ENCODE measurements around the gene TMEM182.
A peak's percentile ranks its signal among the peaks of the same experiment; 100 is the strongest.

Gene TMEM182

GRCh38 chr2:102761763-102762162 lies at the start of gene TMEM182:
Gene TMEM182 (plus strand): TSS chr2:102762031. CDS start chr2:102762218, 187 bp downstream.
- DNase-seq (ENCODE audit: low read depth), result no peak

- DNase-seq (ENCODE audit: low read depth), result peak; percentile 46
These were observed 44.4 kb upstream of the TMEM182 start for GRCh38 chr2:102717308-102718018.

GRCh38 chr2:102718387-102719316 lies 43.2 kb upstream of the TMEM182 start:
- DNase-seq (ENCODE audit: low read depth), result no peak

- DNase-seq (ENCODE audit: low read depth), result no peak
These were observed 37.8 kb upstream of the TMEM182 start for GRCh38 chr2:102724016-102724490.

GRCh38 chr2:102724553-102724952 lies 37.3 kb upstream of the TMEM182 start:
- no peak for DNase-seq (ENCODE audit: low read depth)

- no peak for DNase-seq (ENCODE audit: low read depth)
These were observed 35.4 kb upstream of the TMEM182 start for GRCh38 chr2:102726128-102727087.

- peak; percentile 46 for DNase-seq (ENCODE audit: low read depth)
These were observed 26.3 kb upstream of the TMEM182 start for GRCh38 chr2:102735416-102736109.

GRCh38 chr2:102736110-102736409 lies 25.8 kb upstream of the TMEM182 start:
- peak; percentile 21 for DNase-seq (ENCODE audit: low read depth)

- DNase-seq (ENCODE audit: low read depth), result peak; percentile 68
These were observed 25.1 kb upstream of the TMEM182 start for GRCh38 chr2:102736410-102737409.

GRCh38 chr2:102737431-102737830 lies 24.4 kb upstream of the TMEM182 start:
- no peak for DNase-seq (ENCODE audit: low read depth)

- no peak for DNase-seq (ENCODE audit: low read depth)
These were observed 18.6 kb upstream of the TMEM182 start for GRCh38 chr2:102743259-102743658.

- no peak for DNase-seq (ENCODE audit: low read depth)
These were observed 13.7 kb upstream of the TMEM182 start for GRCh38 chr2:102748107-102748506.

GRCh38 chr2:102749938-102750337 lies 11.9 kb upstream of the TMEM182 start:
- DNase-seq (ENCODE audit: low read depth), result no peak

GRCh38 chr2:102753563-102754159 lies 8.2 kb upstream of the TMEM182 start:
- DNase-seq (ENCODE audit: low read depth), result peak; percentile 54

- no peak for DNase-seq (ENCODE audit: low read depth)
These were observed 7.2 kb upstream of the TMEM182 start for GRCh38 chr2:102754456-102755145.

GRCh38 chr2:102755284-102755683 lies 6.5 kb upstream of the TMEM182 start:
- no peak for DNase-seq (ENCODE audit: low read depth)

- DNase-seq (ENCODE audit: low read depth), result no peak
These were observed 3.4 kb upstream of the TMEM182 start for GRCh38 chr2:102758439-102758838.

GRCh38 chr2:102764083-102764482 lies 2.3 kb downstream of the TMEM182 start:
- no peak for DNase-seq (ENCODE audit: low read depth)

- no peak for DNase-seq (ENCODE audit: low read depth)
These were observed 3.2 kb downstream of the TMEM182 start for GRCh38 chr2:102765061-102765460.

Measured in EH (cell line).